ENCODE measurements around the gene LDLRAD2.

DNA sequence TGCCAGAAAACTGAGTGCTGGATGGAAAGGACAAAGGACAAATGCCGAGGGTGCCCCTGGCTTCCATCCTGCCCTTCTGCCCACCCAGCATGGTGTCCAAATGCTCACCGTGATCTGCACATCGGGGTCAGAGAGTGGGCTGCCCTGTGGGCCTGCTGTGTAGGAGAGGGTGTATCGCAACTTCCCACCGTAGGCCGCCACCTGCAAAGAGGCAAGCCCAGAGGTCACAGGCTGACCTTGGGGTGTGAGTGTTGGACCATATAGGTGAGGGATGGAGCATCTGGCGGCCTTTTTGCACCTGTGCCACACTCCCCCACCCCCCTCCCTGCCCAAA lies 53.5 kb downstream of the LDLRAD2 start:
- TF ChIP-seq, protein P1, sequence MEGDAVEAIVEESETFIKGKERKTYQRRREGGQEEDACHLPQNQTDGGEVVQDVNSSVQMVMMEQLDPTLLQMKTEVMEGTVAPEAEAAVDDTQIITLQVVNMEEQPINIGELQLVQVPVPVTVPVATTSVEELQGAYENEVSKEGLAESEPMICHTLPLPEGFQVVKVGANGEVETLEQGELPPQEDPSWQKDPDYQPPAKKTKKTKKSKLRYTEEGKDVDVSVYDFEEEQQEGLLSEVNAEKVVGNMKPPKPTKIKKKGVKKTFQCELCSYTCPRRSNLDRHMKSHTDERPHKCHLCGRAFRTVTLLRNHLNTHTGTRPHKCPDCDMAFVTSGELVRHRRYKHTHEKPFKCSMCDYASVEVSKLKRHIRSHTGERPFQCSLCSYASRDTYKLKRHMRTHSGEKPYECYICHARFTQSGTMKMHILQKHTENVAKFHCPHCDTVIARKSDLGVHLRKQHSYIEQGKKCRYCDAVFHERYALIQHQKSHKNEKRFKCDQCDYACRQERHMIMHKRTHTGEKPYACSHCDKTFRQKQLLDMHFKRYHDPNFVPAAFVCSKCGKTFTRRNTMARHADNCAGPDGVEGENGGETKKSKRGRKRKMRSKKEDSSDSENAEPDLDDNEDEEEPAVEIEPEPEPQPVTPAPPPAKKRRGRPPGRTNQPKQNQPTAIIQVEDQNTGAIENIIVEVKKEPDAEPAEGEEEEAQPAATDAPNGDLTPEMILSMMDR (IDR thresholded peaks at IDR 0.05), result no peak
- TF ChIP-seq POLR2A (IDR thresholded peaks at IDR 0.05), result no peak
